ENCODE measurements around the gene DLD. TPM values are rescaled to one million over a fixed set of nuclear protein-coding genes. Genes with fewer than 3 reads are reported as not detected.

Gene DLD
- total and polyA plus RNA-seq, 2 of the 8 experiments (the other 6 are each of a cell fraction or from before 2014, with no cell fraction given) = 63.7 to 88.5 TPM

DNA sequence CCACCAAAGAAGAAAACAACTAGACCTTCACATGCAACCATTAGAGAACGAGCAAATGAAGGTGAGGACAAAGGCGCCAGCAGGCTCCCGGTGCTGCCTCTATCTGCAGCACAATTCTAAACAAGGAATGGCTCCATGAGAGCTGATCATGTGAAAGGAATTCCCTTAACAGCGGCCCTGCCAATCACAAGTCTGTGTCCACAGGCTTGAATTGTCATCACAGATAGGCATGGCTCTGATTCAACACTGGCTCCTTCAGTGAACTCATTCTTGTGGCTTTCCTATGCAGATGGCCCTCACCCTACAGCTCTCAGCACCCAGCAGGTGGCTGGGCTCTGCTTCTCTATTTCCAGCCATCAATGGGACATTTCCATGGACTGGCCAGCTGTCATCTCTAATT is 75.7 kb downstream of the DLD start:
- H2AK5ac ChIP-seq (ENCODE audit: low read depth, low read length) = no peak overlapping the region
- DNase-seq (ENCODE audit: low read depth in 1 of 2, low spot score in 2 of 2) = peak in 1 of 2 experiments; percentile 38
- H3K4me1 ChIP-seq (replicated peaks in 1 of 4; ENCODE audit: control insufficient read depth in 3 of 4, insufficient read depth in 4 of 4, low read length in 3 of 4) = peaks cover 0 to 8% (median 6%) of the 10 kb centered on the region in 4 experiments; a peak in 3 of 7 replicates
- no peak overlapping the region for H2BK12ac ChIP-seq (ENCODE audit: low read depth, low read length)
- H3K79me2 ChIP-seq (ENCODE audit: control insufficient read depth in 1 of 2, insufficient read depth in 2 of 2, low read length in 2 of 2) = no peaks in the 10 kb centered on the region
- TF ChIP-seq SP1 (IDR thresholded peaks at IDR 0.05; ENCODE audit: low read depth, low read length) (no peak), SAP30 (IDR thresholded peaks at IDR 0.05; ENCODE audit: insufficient read depth, insufficient replicate concordance, low read length) (no peak), TEAD4 (IDR thresholded peaks at IDR 0.05; ENCODE audit: low read depth, low read length) (0 out of 2 replicates have a peak, but pooled peaks have one; percentile 11)
- H3K27ac ChIP-seq (ENCODE audit: low read depth, low read length) = no peak overlapping the region
- H2BK5ac ChIP-seq (ENCODE audit: low read depth, low read length) = no peak overlapping the region
- ChIA-PET CTCF (ENCODE audit: partially characterized antibody) (interaction anchor here (0.7 to 1.5 kb wide), 2 partner anchors 17 to 67 kb away, joined by 3 to 5 read pairs; no protein-coding TSS in a partner anchor), POLR2A (ENCODE audit: partially characterized antibody) (interaction anchor here (0.6 to 1.2 kb wide), 2 partner anchors 45 to 179 kb away, joined by 3 to 5 read pairs; no protein-coding TSS in a partner anchor)
- peaks cover 0 to 22% (median 4%) of the 10 kb centered on the region in 4 experiments; a peak in 4 of 8 replicates for H3K36me3 ChIP-seq (ENCODE audit: control insufficient read depth in 2 of 4, insufficient read depth in 4 of 4, low read length in 3 of 4)
- no peak overlapping the region for H2BK120ac ChIP-seq (replicated peaks; ENCODE audit: low read depth, low read length)
- no peak overlapping the region for H4K5ac ChIP-seq (ENCODE audit: insufficient read length, low read depth, low read length)
- H3K23ac ChIP-seq (ENCODE audit: insufficient read length) = no peak overlapping the region
- WGBS, 2 experiments (ENCODE audit: extremely low coverage in 1 of 2, insufficient coverage in 1 of 2, insufficient read length in 1 of 2, insufficient replicate concordance in 2 of 2, low coverage in 1 of 2, low lambda C conversion rate in 2 of 2, missing lambda C conversion rate in 1 of 2) = 75% methylated on average over 4 of the region's 4 CpGs; no CpG with 5 or more reads in 1 of the 2 experiments
- no peak for FAIRE-seq
- H3K56ac ChIP-seq (replicated peaks; ENCODE audit: insufficient read length, low read depth, low read length) = no peak overlapping the region
- H3K79me1 ChIP-seq (ENCODE audit: low read depth, low read length) = no peaks in the 10 kb centered on the region
- H3K23me2 ChIP-seq (ENCODE audit: low read depth, low read length) = no peaks in the 10 kb centered on the region
- no peak overlapping the region for H3K14ac ChIP-seq (ENCODE audit: insufficient read length)
- no peak overlapping the region for H3K4me3 ChIP-seq (ENCODE audit: extremely low read depth in 1 of 4, insufficient read depth in 2 of 4, low read depth in 3 of 4, low read length in 4 of 4)
- no peak overlapping the region for H3K9ac ChIP-seq (replicated peaks in 1 of 4; ENCODE audit: extremely low read depth in 1 of 4, low read depth in 3 of 4, low read length in 3 of 4)
- no peak overlapping the region for H4K8ac ChIP-seq (ENCODE audit: extremely low read depth, insufficient read depth, low read length)
- H3K4me2 ChIP-seq (ENCODE audit: insufficient read depth in 1 of 2, low read depth in 2 of 2, low read length in 2 of 2) = no peak overlapping the region; a peak in 1 of 4 replicates
- no peak overlapping the region for H3K18ac ChIP-seq (ENCODE audit: extremely low read depth, low read length)
- no peak overlapping the region for H3K4ac ChIP-seq (replicated peaks; ENCODE audit: insufficient read length, low read depth, low read length)
- H4K91ac ChIP-seq (replicated peaks; ENCODE audit: insufficient read length, low read length) = no peak overlapping the region
- H2AFZ ChIP-seq (ENCODE audit: low read length) = no peak overlapping the region
- H3K27me3 ChIP-seq (replicated peaks in 1 of 4; ENCODE audit: control insufficient read depth in 3 of 4, extremely low read depth in 1 of 4, insufficient read depth in 3 of 4, low read length in 3 of 4) = no peaks in the 10 kb centered on the region
- H2BK15ac ChIP-seq (ENCODE audit: low read length) = no peak overlapping the region
- H4K20me1 ChIP-seq (replicated peaks in 1 of 2; ENCODE audit: control insufficient read depth in 1 of 2, insufficient read depth in 2 of 2, low read length in 2 of 2) = no peaks in the 10 kb centered on the region
- no peaks in the 10 kb centered on the region for H3K9me3 ChIP-seq (ENCODE audit: insufficient read depth in 2 of 2, low read depth in 1 of 2, low read length in 1 of 2)
- H2BK20ac ChIP-seq (ENCODE audit: low read length) = no peak overlapping the region

Data from H1 (cell line).